ENCODE results near the gene MXI1. TPM values are rescaled to one million over a fixed set of nuclear protein-coding genes. Genes with fewer than 3 reads are reported as not detected.

Gene MXI1
- total RNA-seq, 1 experiment from 2014 or later, result 8.4 TPM

- no peak for TF ChIP-seq CTCF (IDR thresholded peaks at IDR 0.05; ENCODE audit: unreplicated experiment)
- no peak overlapping the region for H3K27ac Mint-ChIP-seq (ENCODE audit: unreplicated experiment)
These were observed 55.8 kb downstream of the MXI1 start for GRCh38 chr10:110263164-110263563.

GRCh38 chr10:110265573-110266193 is 58.3 kb downstream of the MXI1 start:
- DNase-seq, result no peak
- no peaks in the 10 kb centered on the region for H3K36me3 Mint-ChIP-seq (ENCODE audit: insufficient read depth, unreplicated experiment)
- no peaks in the 10 kb centered on the region for H3K27me3 Mint-ChIP-seq (ENCODE audit: unreplicated experiment)
- no TSS peak for BruUV-seq (replicated peaks)
- TF ChIP-seq CTCF (IDR thresholded peaks at IDR 0.05; ENCODE audit: unreplicated experiment), result no peak
- H3K4me1 Mint-ChIP-seq (ENCODE audit: low read depth, unreplicated experiment), result peaks cover 6% of the 10 kb centered on the region
- no peaks in the 10 kb centered on the region for H3K9me3 Mint-ChIP-seq (ENCODE audit: low read depth, unreplicated experiment)
- H3K27ac Mint-ChIP-seq (ENCODE audit: unreplicated experiment), result no peak overlapping the region
- CTCF ChIA-PET, result no interaction called here
- intact Hi-C loops (cut with micrococcal nuclease; ENCODE audit: unreplicated experiment), result no loop called here
- no peak overlapping the region for H3K4me3 Mint-ChIP-seq (ENCODE audit: low read depth, unreplicated experiment)

More at GRCh38 chr10:110263164-110263563, 55.8 kb downstream of the MXI1 start:
- Mint-ChIP-seq H3K9me3 (ENCODE audit: low read depth, unreplicated experiment) (no peaks in the 10 kb centered on the region), H3K27me3 (ENCODE audit: unreplicated experiment) (no peaks in the 10 kb centered on the region), H3K36me3 (ENCODE audit: insufficient read depth, unreplicated experiment) (no peaks in the 10 kb centered on the region), H3K4me1 (ENCODE audit: low read depth, unreplicated experiment) (no peaks in the 10 kb centered on the region), H3K4me3 (ENCODE audit: low read depth, unreplicated experiment) (no peak overlapping the region)
- BruUV-seq (replicated peaks), result no TSS peak
- DNase-seq, result no peak
- CTCF ChIA-PET, result interaction anchor here (0.6 kb wide), 1 partner anchor 9 kb away, joined by 3 read pairs; no protein-coding TSS in a partner anchor
- intact Hi-C loops (cut with micrococcal nuclease; ENCODE audit: unreplicated experiment), result no loop called here

GRCh38 chr10:110267276-110267675 is 59.9 kb downstream of the MXI1 start:
- intact Hi-C loops (cut with micrococcal nuclease; ENCODE audit: unreplicated experiment), result no loop called here
- H3K4me3 Mint-ChIP-seq (ENCODE audit: low read depth, unreplicated experiment), result no peak overlapping the region
- no peak for TF ChIP-seq CTCF (IDR thresholded peaks at IDR 0.05; ENCODE audit: unreplicated experiment)
- no peaks in the 10 kb centered on the region for H3K27me3 Mint-ChIP-seq (ENCODE audit: unreplicated experiment)
- BruUV-seq (replicated peaks), result no TSS peak
- H3K36me3 Mint-ChIP-seq (ENCODE audit: insufficient read depth, unreplicated experiment), result no peaks in the 10 kb centered on the region
- DNase-seq, result no peak
- CTCF ChIA-PET, result no interaction called here
- H3K27ac Mint-ChIP-seq (ENCODE audit: unreplicated experiment), result no peak overlapping the region
- H3K4me1 Mint-ChIP-seq (ENCODE audit: low read depth, unreplicated experiment), result peaks cover 6% of the 10 kb centered on the region
- H3K9me3 Mint-ChIP-seq (ENCODE audit: low read depth, unreplicated experiment), result no peaks in the 10 kb centered on the region

- Mint-ChIP-seq H3K27me3 (ENCODE audit: unreplicated experiment) (no peaks in the 10 kb centered on the region), H3K36me3 (ENCODE audit: insufficient read depth, unreplicated experiment) (no peaks in the 10 kb centered on the region), H3K9me3 (ENCODE audit: low read depth, unreplicated experiment) (no peaks in the 10 kb centered on the region), H3K4me3 (ENCODE audit: low read depth, unreplicated experiment) (no peak overlapping the region), H3K27ac (ENCODE audit: unreplicated experiment) (no peak overlapping the region), H3K4me1 (ENCODE audit: low read depth, unreplicated experiment) (peaks cover 9% of the 10 kb centered on the region)
- CTCF ChIA-PET, result no interaction called here
- no TSS peak for BruUV-seq (replicated peaks)
- intact Hi-C loops (cut with micrococcal nuclease; ENCODE audit: unreplicated experiment), result no loop called here
- no peak for TF ChIP-seq CTCF (IDR thresholded peaks at IDR 0.05; ENCODE audit: unreplicated experiment)
- no peak for DNase-seq
These were observed 61.0 kb downstream of the MXI1 start for GRCh38 chr10:110268442-110268841.

Data from Calu3 (cell line).